Endothelial cell of umbilical vein (primary cell): ENCODE measurements around the gene BHLHA15. TPM values are rescaled to one million over a fixed set of nuclear protein-coding genes. Genes with fewer than 3 reads are reported as not detected.

Experiments
- BruUV-seq: library from RNA; stranded (reverse); fragments of 400-500 nt; replicated peaks from 2 replicates; lab custom pipeline; 2021; lab: Mats Ljungman, UMichigan
- CTCF ChIA-PET: fragments of 300-600, 350-600 bp; sonication (Branson Sonifier 250); formaldehyde crosslinking; loops from one replicate; lab custom pipeline; 2021; ENCODE audit warnings: antibody characterized with exemption, inconsistent platforms; lab: Charles Lee
- POLR2A ChIA-PET: fragments of 300-600, 350-600 bp; sonication (Branson Sonifier 250); formaldehyde crosslinking; loops from one replicate; lab custom pipeline; 2021; ENCODE audit warnings: antibody characterized with exemption, inconsistent platforms; lab: Charles Lee
- DNase-seq: peaks from one replicate; pipeline ENCODE4 v3.0.0-alpha.2; 2011; ENCODE audit warnings: low read depth, low spot score
- FAIRE-seq: peaks from 2 replicates; lab custom pipeline; 2011; peaks lifted over from hg19 to GRCh38; lab: Jason Lieb, UNC
- H2AFZ ChIP-seq: 2 replicates; pipeline ENCODE4 v1.6.0; 2012; ENCODE audit warnings: low read depth, low read length, control low read depth, inconsistent platforms
- H3K27ac ChIP-seq: 2 replicates; pipeline ENCODE4 v1.5.1; 2011; ENCODE audit warnings: low read depth, mild to moderate bottlenecking, control low read depth, low read length, moderate library complexity; ENCODE audit not compliant: insufficient read depth
- H3K27me3 ChIP-seq, 2 experiments: 2 replicates each; pipeline versions ENCODE4 v1.6.0 to v1.6.1; 2011; ENCODE audit warnings: low read length in 2 of 2, mixed read lengths in 1 of 2; ENCODE audit not compliant: control insufficient read depth in 2 of 2, insufficient read depth in 2 of 2
- H3K36me3 ChIP-seq, 2 experiments: 2 replicates in 1 of 2; 3 replicates in 1 of 2; pipeline ENCODE4 v1.5.1; 2011; ENCODE audit warnings: low read length in 2 of 2, mild to moderate bottlenecking in 1 of 2, moderate library complexity in 1 of 2; ENCODE audit not compliant: control insufficient read depth in 2 of 2, insufficient read depth in 2 of 2; ENCODE audit errors: extremely low read depth in 1 of 2
- H3K4me1 ChIP-seq: 3 replicates; pipeline ENCODE4 v1.5.1; 2011; ENCODE audit warnings: mild to moderate bottlenecking, low read length; ENCODE audit not compliant: control insufficient read depth, insufficient read depth; ENCODE audit errors: extremely low read depth
- H3K4me2 ChIP-seq: 2 replicates; pipeline ENCODE4 v1.6.1; 2011; ENCODE audit warnings: low read length, control low read depth, mixed read lengths; ENCODE audit not compliant: insufficient read depth
- H3K4me3 ChIP-seq, 3 experiments: fragments of 200-600 bp in 1 of 3; sonication (generic), shearing (Covaris generic) in 1 of 3; replicated peaks in 1 of 3; 2 replicates each; pipeline ENCODE4 v1.5.1; 2011 to 2016; ENCODE audit warnings: control low read depth in 3 of 3, low read length in 3 of 3, mild to moderate bottlenecking in 2 of 3, inconsistent platforms in 1 of 3, low read depth in 1 of 3, moderate library complexity in 1 of 3; ENCODE audit not compliant: insufficient read depth in 1 of 3
- H3K79me2 ChIP-seq: 2 replicates; pipeline ENCODE4 v1.6.0; 2012; ENCODE audit warnings: low read length, inconsistent platforms; ENCODE audit not compliant: control insufficient read depth, insufficient read depth
- H3K9ac ChIP-seq: replicated peaks from 2 replicates; pipeline ENCODE3; 2011; ENCODE audit warnings: low read length, control low read depth; ENCODE audit not compliant: insufficient read depth; ENCODE audit errors: extremely low read depth
- H3K9me1 ChIP-seq: replicated peaks from 3 replicates; pipeline ENCODE4 v1.6.0; 2011; ENCODE audit warnings: mild to moderate bottlenecking, low read length; ENCODE audit not compliant: control insufficient read depth, insufficient read depth; ENCODE audit errors: extremely low read depth
- H3K9me3 ChIP-seq: replicated peaks from 2 replicates; pipeline ENCODE4 v1.5.1; 2012; ENCODE audit warnings: low read length, inconsistent platforms; ENCODE audit not compliant: control insufficient read depth, insufficient read depth
- H4K20me1 ChIP-seq: replicated peaks from 2 replicates; pipeline ENCODE3; 2011; ENCODE audit warnings: mild to moderate bottlenecking, low read length; ENCODE audit not compliant: control insufficient read depth, insufficient read depth; ENCODE audit errors: extremely low read depth
- EZH2 ChIP-seq: IDR thresholded peaks from 2 replicates; pipeline ENCODE4 v1.6.1; 2012; ENCODE audit warnings: borderline replicate concordance, low read depth, mild to moderate bottlenecking, moderate library complexity, low read length, inconsistent platforms; ENCODE audit not compliant: severe bottlenecking
- FOS ChIP-seq: IDR thresholded peaks from 2 replicates; pipeline ENCODE4 v1.6.1; 2011; ENCODE audit warnings: mild to moderate bottlenecking, low read length, moderate library complexity, borderline replicate concordance; ENCODE audit not compliant: insufficient read depth
- GATA2 ChIP-seq: IDR thresholded peaks from 2 replicates; pipeline ENCODE4 v1.7.0; 2011; ENCODE audit warnings: low read depth, mild to moderate bottlenecking, moderate library complexity, mixed read lengths, low read length; ENCODE audit not compliant: insufficient read length, insufficient read depth
- JUN ChIP-seq: IDR thresholded peaks from 2 replicates; pipeline ENCODE4 v1.6.1; 2011; ENCODE audit warnings: borderline replicate concordance, low read depth; ENCODE audit not compliant: insufficient read length, insufficient read depth
- MYC ChIP-seq: IDR thresholded peaks from one replicate; pipeline ENCODE4 v1.6.1; 2011; ENCODE audit warnings: mild to moderate bottlenecking, low read depth, low read length
- POLR2A ChIP-seq: IDR thresholded peaks from 2 replicates; pipeline ENCODE4 v1.6.1; 2012; ENCODE audit warnings: low read depth, mild to moderate bottlenecking, control low read depth, low read length
- POLR2AphosphoS5 ChIP-seq: IDR thresholded peaks from 2 replicates; pipeline ENCODE4 v1.6.1; 2012; ENCODE audit warnings: low read depth, mild to moderate bottlenecking, control low read depth, low read length, moderate library complexity; ENCODE audit not compliant: insufficient read depth
- dilution Hi-C: fragments of 300-500 bp; cut with MboI; formaldehyde crosslinking; loops from one replicate; pipeline ENCODE4 v1.15.0; 2019; ENCODE audit warnings: low sequenced_read_pairs; ENCODE audit not compliant: extremely low pct_ligation_motif_present
- intact Hi-C: fragments of 100-400 bp; cut with micrococcal nuclease; formaldehyde crosslinking; loops from one replicate; pipeline ENCODE4 v1.10.0; 2022
- polyA plus RNA-seq, 4 experiments: library from polyadenylated mRNA; depleted of rRNA in 3 of 4; stranded (reverse) in 3 of 4; unstranded in 1 of 4; fragments of >200 nt; gene quantifications; 2 replicates each; pipeline versions ENCODE4 v1.2.1 to v1.2.3, GENCODE V29; 2011 to 2012; ENCODE audit warnings: missing spikeins in 1 of 4
- total RNA-seq: library from RNA; stranded (reverse); gene quantifications from 2 replicates; pipeline ENCODE4 v1.2.3, GENCODE V29; 2021
- TF ChIP-seq, protein P1 (sequence below): IDR thresholded peaks from 2 replicates; pipeline ENCODE4 v1.6.1; 2011; ENCODE audit not compliant: insufficient read depth, insufficient read length
- TF ChIP-seq, protein P2 (sequence below), 2 donors: IDR thresholded peaks; 1 replicate in 1 of 2; 2 replicates in 1 of 2; pipeline ENCODE4 v1.5.1; 2011; ENCODE audit warnings: low read length in 2 of 2, mild to moderate bottlenecking in 2 of 2, moderate library complexity in 2 of 2, control low read depth in 1 of 2, inconsistent platforms in 1 of 2, low read depth in 1 of 2; ENCODE audit not compliant: insufficient read depth in 1 of 2; ENCODE audit errors: extremely low read depth in 1 of 2

Gene BHLHA15
- total and polyA plus RNA-seq, 2 donors (not counting 3 experiments of a cell fraction or from before 2014, with no cell fraction given), result 0.81 to 1.2 TPM

DNA sequence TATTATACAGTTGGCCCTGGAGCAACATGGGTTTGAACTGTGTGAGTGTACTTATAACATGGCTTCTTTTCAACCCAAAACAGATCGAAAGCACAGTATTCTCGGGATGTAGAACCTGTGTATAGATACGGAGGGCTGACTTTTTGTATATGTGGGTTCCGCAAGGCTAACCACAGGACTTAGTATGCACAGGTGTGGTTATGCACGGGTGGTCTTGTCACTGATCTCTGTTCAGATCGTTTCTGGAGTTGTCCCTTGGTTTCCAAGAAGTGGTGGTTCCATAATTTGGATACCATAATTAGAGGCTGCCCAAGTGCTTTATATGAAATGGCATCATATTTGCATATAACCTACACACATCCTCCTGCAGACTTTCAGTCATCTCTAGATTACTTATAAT is 10.9 kb upstream of the BHLHA15 start:
- no peak overlapping the region for H3K4me3 ChIP-seq
- no peak for DNase-seq
- ChIA-PET POLR2A (no interaction called here), CTCF (no interaction called here)
- H3K4me2 ChIP-seq, result no peak overlapping the region
- intact Hi-C loops (no loop called here), dilution Hi-C loops (no loop called here)
- no peaks in the 10 kb centered on the region for H3K79me2 ChIP-seq
- H3K4me1 ChIP-seq, result no peaks in the 10 kb centered on the region
- H3K27ac ChIP-seq, result no peak overlapping the region
- no peaks in the 10 kb centered on the region for H3K9me1 ChIP-seq
- H4K20me1 ChIP-seq, result no peaks in the 10 kb centered on the region
- no peak overlapping the region for H2AFZ ChIP-seq
- BruUV-seq, result no TSS peak
- H3K36me3 ChIP-seq, result peaks cover 0 to 6% of the 10 kb centered on the region in 2 experiments
- H3K9ac ChIP-seq, result no peak overlapping the region
- no peak for FAIRE-seq
- H3K9me3 ChIP-seq, result no peaks in the 10 kb centered on the region
- H3K27me3 ChIP-seq, result no peaks in the 10 kb centered on the region
- TF ChIP-seq POLR2AphosphoS5, result no peak
- TF ChIP-seq, protein P1, sequence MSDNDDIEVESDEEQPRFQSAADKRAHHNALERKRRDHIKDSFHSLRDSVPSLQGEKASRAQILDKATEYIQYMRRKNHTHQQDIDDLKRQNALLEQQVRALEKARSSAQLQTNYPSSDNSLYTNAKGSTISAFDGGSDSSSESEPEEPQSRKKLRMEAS, result no peak
- TF ChIP-seq, protein P2, sequence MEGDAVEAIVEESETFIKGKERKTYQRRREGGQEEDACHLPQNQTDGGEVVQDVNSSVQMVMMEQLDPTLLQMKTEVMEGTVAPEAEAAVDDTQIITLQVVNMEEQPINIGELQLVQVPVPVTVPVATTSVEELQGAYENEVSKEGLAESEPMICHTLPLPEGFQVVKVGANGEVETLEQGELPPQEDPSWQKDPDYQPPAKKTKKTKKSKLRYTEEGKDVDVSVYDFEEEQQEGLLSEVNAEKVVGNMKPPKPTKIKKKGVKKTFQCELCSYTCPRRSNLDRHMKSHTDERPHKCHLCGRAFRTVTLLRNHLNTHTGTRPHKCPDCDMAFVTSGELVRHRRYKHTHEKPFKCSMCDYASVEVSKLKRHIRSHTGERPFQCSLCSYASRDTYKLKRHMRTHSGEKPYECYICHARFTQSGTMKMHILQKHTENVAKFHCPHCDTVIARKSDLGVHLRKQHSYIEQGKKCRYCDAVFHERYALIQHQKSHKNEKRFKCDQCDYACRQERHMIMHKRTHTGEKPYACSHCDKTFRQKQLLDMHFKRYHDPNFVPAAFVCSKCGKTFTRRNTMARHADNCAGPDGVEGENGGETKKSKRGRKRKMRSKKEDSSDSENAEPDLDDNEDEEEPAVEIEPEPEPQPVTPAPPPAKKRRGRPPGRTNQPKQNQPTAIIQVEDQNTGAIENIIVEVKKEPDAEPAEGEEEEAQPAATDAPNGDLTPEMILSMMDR (IDR thresholded peaks at IDR 0.05; ENCODE audit: extremely low read depth in 1 of 2, insufficient read depth in 1 of 2, low read depth in 1 of 2, low read length in 2 of 2), result no peak
- no peak for TF ChIP-seq GATA2
- no peak for TF ChIP-seq FOS
- TF ChIP-seq MYC, result no peak
- TF ChIP-seq EZH2, result no peak
- TF ChIP-seq JUN, result no peak
- no peak for TF ChIP-seq POLR2A
